Measurements from ENCODE around the gene CACNA1G. TPM values are rescaled to one million over a fixed set of nuclear protein-coding genes. Genes with fewer than 3 reads are reported as not detected.

Gene CACNA1G
- total RNA-seq, 1 donor: under 0.01 TPM

DNA sequence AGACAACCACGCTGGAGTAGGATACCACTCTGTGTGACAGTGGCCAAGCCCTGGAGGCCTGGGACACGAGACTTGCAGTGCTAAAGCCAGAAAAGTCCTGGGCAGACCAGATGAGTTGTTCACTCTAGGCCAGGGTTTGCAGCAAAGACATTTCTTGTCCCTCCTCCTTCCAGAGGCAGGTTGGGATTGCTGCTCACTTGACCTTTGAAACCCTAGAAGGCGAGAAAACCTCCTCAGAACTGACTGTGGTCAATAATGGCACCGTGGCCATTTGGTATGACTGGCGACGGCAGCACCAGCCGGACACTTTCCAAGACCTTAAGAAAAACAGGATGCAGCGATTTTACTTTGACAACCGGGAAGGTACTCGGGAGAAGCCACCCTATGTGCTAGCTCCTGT, 37.7 kb upstream of the CACNA1G start:
- Histone ChIP-seq H3K9me3 (ENCODE audit: low read depth, low read length) (no peaks in the 10 kb centered on the region), H3K4me2 (ENCODE audit: insufficient read depth, low read length) (no peak overlapping the region)

DNA sequence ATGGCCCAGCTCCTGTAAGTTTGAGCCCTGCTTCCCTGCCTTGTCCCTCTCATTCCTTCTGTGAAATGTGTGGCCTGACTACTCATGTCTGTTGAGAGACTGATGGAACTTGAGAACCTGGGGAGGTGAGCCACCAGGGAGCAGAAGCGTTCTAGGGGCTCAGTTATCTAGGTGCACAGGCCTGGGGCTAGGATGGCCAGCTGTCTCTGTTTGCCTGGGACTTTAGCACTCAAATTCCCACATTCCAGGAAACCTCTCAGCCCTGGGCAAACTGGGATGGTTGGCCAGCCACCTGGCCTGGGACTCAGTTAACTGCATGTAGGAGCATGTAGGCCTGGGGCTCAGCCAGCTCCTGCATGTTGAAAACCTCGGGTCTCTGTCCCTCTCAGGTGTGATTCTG, 37.3 kb upstream of the CACNA1G start:
- Histone ChIP-seq H3K27ac (ENCODE audit: low read depth, low read length) (no peak overlapping the region), H2AFZ (ENCODE audit: low read length) (no peak overlapping the region)
- TF ChIP-seq CTCF (IDR thresholded peaks at IDR 0.05; ENCODE audit: extremely low read depth, low read depth, low read length): no peak

More for the DNA sequence above, 37.7 kb upstream of the CACNA1G start:
- H4K20me1 ChIP-seq (ENCODE audit: insufficient read depth, low read length): no peaks in the 10 kb centered on the region
- H3K27ac ChIP-seq (ENCODE audit: low read depth, low read length): no peak overlapping the region
- H3K36me3 ChIP-seq (ENCODE audit: insufficient read depth, low read length): no peaks in the 10 kb centered on the region
- no peaks in the 10 kb centered on the region for H3K79me2 ChIP-seq (ENCODE audit: insufficient read depth, low read length)
- H3K4me1 ChIP-seq (ENCODE audit: insufficient read depth, low read length): no peaks in the 10 kb centered on the region
- TF ChIP-seq CTCF (IDR thresholded peaks at IDR 0.05; ENCODE audit: extremely low read depth, low read depth, low read length): no peak
- no peak overlapping the region for H3K4me3 ChIP-seq (ENCODE audit: insufficient read depth, low read length)
- no peaks in the 10 kb centered on the region for H3K27me3 ChIP-seq (ENCODE audit: insufficient read depth, low read length)
- H2AFZ ChIP-seq (ENCODE audit: low read length): no peak overlapping the region
- DNase-seq (ENCODE audit: insufficient read length, low spot score, missing footprints): peak; percentile 21

DNA sequence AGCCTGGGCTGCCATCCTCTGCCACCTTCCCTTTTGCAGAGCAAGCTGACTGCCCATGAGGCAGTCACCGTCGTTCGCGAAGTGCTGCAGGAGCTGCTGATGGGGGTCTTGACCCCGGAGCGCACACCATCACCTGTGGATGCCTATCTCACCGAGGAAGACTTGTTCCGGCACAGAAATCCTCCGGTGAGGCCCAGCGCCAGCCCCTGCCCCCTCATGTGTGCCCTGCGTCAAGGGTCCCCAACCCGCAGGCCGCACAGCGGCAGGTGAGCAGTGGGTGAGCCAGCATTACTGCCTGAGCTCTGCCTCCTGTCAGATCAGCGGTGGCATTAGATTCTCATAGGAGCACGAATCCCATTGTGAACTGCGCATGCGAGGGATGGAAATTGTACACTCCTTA, 35.7 kb upstream of the CACNA1G start:
- TF ChIP-seq CTCF (IDR thresholded peaks at IDR 0.05; ENCODE audit: extremely low read depth, low read depth, low read length): no peak

More for the DNA sequence above, 37.3 kb upstream of the CACNA1G start:
- Histone ChIP-seq H3K4me1 (ENCODE audit: insufficient read depth, low read length) (no peaks in the 10 kb centered on the region), H3K79me2 (ENCODE audit: insufficient read depth, low read length) (no peaks in the 10 kb centered on the region), H3K36me3 (ENCODE audit: insufficient read depth, low read length) (no peaks in the 10 kb centered on the region), H3K4me2 (ENCODE audit: insufficient read depth, low read length) (no peak overlapping the region), H4K20me1 (ENCODE audit: insufficient read depth, low read length) (no peaks in the 10 kb centered on the region), H3K4me3 (ENCODE audit: insufficient read depth, low read length) (no peak overlapping the region), H3K27me3 (ENCODE audit: insufficient read depth, low read length) (no peaks in the 10 kb centered on the region), H3K9me3 (ENCODE audit: low read depth, low read length) (no peaks in the 10 kb centered on the region)
- DNase-seq (ENCODE audit: insufficient read length, low spot score, missing footprints): peak; percentile 61

DNA sequence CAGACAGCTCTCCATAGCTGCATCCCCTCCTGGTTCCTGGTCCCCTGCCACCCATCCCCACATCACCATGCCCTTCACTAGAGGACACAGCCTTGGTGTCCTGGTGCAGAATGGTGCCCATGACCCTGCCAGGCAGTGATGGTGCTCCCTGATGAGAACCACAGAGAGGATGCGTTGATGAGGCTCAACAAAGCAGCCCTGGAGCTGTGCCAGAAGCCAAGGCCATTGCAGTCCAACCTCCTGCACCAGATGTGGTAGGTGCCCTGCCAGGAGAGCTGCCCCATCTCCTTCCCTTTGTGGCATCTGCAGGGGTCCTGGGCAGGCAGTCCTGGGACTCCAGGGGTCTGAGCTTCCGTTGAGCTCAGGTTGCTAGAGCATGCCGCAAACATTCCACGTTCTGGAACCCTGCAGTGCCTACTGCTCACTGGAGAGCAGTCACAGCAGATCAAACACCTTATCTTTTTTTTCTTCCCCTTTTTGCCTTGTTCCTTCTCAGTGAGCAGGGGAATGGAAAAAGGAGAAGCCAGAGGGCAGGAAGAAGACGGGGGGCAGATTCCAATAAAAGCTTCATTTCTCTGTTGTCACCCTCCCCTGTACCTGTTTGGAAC, 33.3 kb upstream of the CACNA1G start:
- H3K27me3 ChIP-seq (ENCODE audit: insufficient read depth, low read length): peaks cover 19% of the 10 kb centered on the region

More for the DNA sequence above, 35.7 kb upstream of the CACNA1G start:
- H3K9me3 ChIP-seq (ENCODE audit: low read depth, low read length): no peaks in the 10 kb centered on the region
- peak; percentile 53 for DNase-seq (ENCODE audit: insufficient read length, low spot score, missing footprints)
- no peaks in the 10 kb centered on the region for H3K79me2 ChIP-seq (ENCODE audit: insufficient read depth, low read length)
- no peak overlapping the region for H2AFZ ChIP-seq (ENCODE audit: low read length)
- peaks cover 6% of the 10 kb centered on the region for H3K27me3 ChIP-seq (ENCODE audit: insufficient read depth, low read length)
- no peak overlapping the region for H3K4me3 ChIP-seq (ENCODE audit: insufficient read depth, low read length)
- no peaks in the 10 kb centered on the region for H3K4me1 ChIP-seq (ENCODE audit: insufficient read depth, low read length)
- no peaks in the 10 kb centered on the region for H4K20me1 ChIP-seq (ENCODE audit: insufficient read depth, low read length)
- H3K27ac ChIP-seq (ENCODE audit: low read depth, low read length): no peak overlapping the region
- no peak overlapping the region for H3K4me2 ChIP-seq (ENCODE audit: insufficient read depth, low read length)
- H3K36me3 ChIP-seq (ENCODE audit: insufficient read depth, low read length): no peaks in the 10 kb centered on the region

More for the DNA sequence above, 33.3 kb upstream of the CACNA1G start:
- H3K79me2 ChIP-seq (ENCODE audit: insufficient read depth, low read length): no peaks in the 10 kb centered on the region
- H2AFZ ChIP-seq (ENCODE audit: low read length): no peak overlapping the region
- no peaks in the 10 kb centered on the region for H4K20me1 ChIP-seq (ENCODE audit: insufficient read depth, low read length)
- no peak overlapping the region for H3K4me3 ChIP-seq (ENCODE audit: insufficient read depth, low read length)
- H3K27ac ChIP-seq (ENCODE audit: low read depth, low read length): no peak overlapping the region
- peak; percentile 78 for DNase-seq (ENCODE audit: insufficient read length, low spot score, missing footprints)
- H3K4me2 ChIP-seq (ENCODE audit: insufficient read depth, low read length): no peak overlapping the region
- no peaks in the 10 kb centered on the region for H3K36me3 ChIP-seq (ENCODE audit: insufficient read depth, low read length)
- H3K4me1 ChIP-seq (ENCODE audit: insufficient read depth, low read length): no peaks in the 10 kb centered on the region
- H3K9me3 ChIP-seq (ENCODE audit: low read depth, low read length): no peaks in the 10 kb centered on the region
- no peak for TF ChIP-seq CTCF (IDR thresholded peaks at IDR 0.05; ENCODE audit: extremely low read depth, low read depth, low read length)
